HL-60/S4 treated with phorbol 12-myristate 13-acetate at 8.2 ng/mL for 4 days and 3 days (cell line): ENCODE results near the gene SAXO2.
"Not testable (repeated sequence)": the region's sequence is repeated elsewhere in the genome, so short reads cannot be mapped to it uniquely, and the experiment has no call there.

ENCODE experiments used
- in situ Hi-C: fragments of 300-500 bp; cut with MboI; formaldehyde crosslinking; loops from 2 replicates; pipeline ENCODE4 v1.15.0; 2022; ENCODE audit warnings: low sequenced_read_pairs

The SAXO2 gene, protein sequence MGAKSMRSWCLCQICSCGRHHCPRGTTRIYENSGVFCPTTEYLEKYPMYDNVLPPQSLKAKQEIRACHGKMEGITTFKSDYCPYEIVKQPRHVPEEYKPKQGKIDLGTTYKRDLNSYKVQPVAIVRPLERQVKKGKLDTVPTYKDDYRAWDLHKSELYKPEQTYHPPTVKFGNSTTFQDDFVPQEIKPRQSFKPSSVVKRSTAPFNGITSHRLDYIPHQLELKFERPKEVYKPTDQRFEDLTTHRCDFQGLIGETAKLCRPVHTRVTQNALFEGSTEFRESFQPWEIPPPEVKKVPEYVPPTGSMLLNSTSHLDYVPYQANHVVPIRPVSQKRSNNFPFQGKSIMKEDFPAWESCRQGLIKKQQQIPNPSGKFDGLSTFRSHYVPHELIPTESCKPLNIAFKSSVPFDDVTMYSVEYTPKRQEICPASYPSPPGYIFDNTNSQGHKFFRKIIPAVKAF

GRCh38 chr15:82262422-82263026 lies at the start of gene SAXO2, which contains the start of gene EFL1:
Gene SAXO2, plus strand, starts transcription at chr15:82262818. Its CDS starts 62 bp downstream, at chr15:82262880.
Gene EFL1, minus strand, starts transcription at chr15:82262734. Its CDS starts 956 bp downstream, at chr15:82261778.
- in situ Hi-C loops: no loop called here

- in situ Hi-C loops: not testable (repeated sequence)
These were observed 46.5 kb upstream of the SAXO2 start for GRCh38 chr15:82216092-82216491.

GRCh38 chr15:82221535-82221934 lies 41.1 kb upstream of the SAXO2 start:
- in situ Hi-C loops: not testable (repeated sequence)

- in situ Hi-C loops: no loop called here
These were observed 33.9 kb upstream of the SAXO2 start for GRCh38 chr15:82228750-82229149.

DNA sequence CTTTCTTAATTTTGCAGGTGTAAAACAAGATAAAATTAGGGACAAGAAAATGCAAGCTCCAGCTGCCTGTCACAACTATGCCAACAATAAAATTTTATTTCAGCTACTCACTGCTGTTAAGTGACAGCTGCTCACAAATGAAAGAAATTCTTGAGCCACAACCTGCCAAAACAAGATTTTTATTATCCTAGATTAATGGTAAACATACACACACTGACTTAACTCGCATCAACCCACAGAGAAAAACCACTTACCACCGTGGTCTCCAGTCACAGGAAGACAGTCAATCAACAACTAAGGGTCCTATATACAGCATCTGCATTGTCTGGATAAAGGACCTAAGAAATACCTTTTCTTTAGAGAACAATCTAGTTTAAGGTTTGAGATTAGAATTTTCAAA lies 31.4 kb upstream of the SAXO2 start:
- in situ Hi-C loops: no loop called here

GRCh38 chr15:82231842-82232241 lies 30.8 kb upstream of the SAXO2 start:
- in situ Hi-C loops: no loop called here

- in situ Hi-C loops: not testable (repeated sequence)
These were observed 24.6 kb upstream of the SAXO2 start for GRCh38 chr15:82237944-82238534.

- in situ Hi-C loops: no loop called here
These were observed 22.8 kb upstream of the SAXO2 start for GRCh38 chr15:82239685-82240391.

DNA sequence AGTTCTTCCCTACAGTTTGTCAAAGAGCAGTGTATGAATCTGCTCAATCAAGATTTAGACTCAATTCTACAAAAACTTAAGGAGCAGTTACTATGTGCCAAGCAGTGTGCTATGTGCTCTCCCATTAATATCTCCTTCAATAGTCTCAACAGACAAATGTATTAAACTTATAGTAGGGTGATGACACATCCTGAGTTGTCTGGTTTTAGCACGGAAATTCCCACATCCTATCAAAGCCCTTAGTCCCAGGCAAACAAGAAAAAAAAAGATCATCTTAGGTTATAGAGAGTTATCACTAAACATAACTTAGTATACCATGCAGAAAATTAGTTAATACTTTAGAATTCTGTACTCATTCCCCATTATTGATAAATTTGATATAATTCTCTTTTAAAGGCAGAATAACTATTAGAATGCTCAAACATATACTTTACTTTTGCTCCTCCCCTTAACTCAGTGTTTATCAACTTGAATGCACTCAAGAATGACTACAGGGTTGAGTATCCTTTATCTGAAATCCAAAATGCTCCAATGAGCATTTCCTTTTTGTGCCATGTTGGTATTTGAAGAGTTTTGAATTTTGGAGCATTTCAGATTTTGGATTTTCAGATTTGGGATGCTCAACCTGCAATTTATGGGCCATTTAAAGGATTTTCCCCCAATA lies 20.6 kb upstream of the SAXO2 start:
- in situ Hi-C loops: not testable (repeated sequence)

DNA sequence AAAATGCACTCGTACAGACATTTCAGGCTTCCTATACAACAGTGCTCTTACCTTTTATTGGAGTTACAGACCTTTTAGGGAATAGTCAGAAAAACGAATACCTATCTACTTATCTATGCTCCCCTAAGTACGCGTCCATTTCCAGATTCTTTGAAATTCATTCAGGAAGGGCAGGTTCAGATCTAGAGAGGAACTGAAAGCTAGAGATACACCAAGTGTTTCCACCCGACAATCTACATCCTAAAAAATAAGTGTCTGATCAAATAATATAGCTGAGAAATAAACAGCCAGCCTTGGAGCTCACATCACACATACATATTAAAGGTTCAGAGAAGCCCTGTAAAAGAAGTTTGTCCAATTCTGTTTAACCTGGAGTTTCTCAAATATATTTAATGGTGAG lies 19.0 kb upstream of the SAXO2 start:
- in situ Hi-C loops: not testable (repeated sequence)

- in situ Hi-C loops: not testable (repeated sequence)
These were observed 16.7 kb upstream of the SAXO2 start for GRCh38 chr15:82245956-82246355.

- in situ Hi-C loops: not testable (repeated sequence)
These were observed 14.4 kb upstream of the SAXO2 start for GRCh38 chr15:82248261-82248660.

- in situ Hi-C loops: not testable (repeated sequence)
These were observed 824 bp upstream of the SAXO2 start for GRCh38 chr15:82261566-82262421.

GRCh38 chr15:82263350-82263749 lies 732 bp downstream of the SAXO2 start:
- in situ Hi-C loops: no loop called here

DNA sequence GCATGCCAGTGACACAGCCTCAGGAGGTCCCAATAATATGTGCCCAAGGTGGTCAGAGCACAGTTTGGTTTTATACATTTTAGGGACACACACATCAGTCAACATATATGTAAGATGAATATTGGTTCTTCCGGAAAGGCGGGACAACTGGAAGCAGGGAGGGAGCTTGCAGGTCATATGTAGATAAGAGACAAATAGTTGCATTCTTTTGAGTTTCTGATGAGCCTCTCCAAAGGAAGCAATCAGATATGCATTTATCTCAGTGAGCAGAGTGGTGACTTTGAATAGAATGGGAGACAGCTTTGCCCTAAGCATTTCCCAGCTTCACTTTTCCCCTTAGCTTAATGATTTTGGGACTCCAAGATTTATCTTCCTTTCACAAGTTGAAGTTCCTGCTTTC lies 4.5 kb downstream of the SAXO2 start:
- in situ Hi-C loops: not testable (repeated sequence)

GRCh38 chr15:82268454-82268853 lies 5.8 kb downstream of the SAXO2 start:
- in situ Hi-C loops: not testable (repeated sequence)

DNA sequence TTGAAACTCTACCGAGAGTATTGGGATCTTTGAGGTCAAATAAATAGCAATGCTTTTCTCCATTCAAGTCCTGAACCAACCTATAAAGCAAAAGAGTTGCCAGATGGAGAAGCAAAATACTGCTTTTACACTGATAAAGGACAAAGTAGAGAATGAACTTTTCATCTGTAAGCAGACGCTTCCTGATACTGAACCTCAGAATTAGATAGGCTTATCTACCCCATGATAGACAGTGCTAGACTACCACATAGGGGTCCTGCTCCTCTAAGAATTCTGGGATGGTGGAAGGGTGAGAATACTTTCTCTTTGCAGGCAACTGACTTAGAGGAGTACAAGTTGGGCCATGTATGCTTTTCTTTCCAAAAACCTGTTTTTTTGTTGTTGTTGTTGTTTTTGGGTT lies 9.5 kb downstream of the SAXO2 start:
- in situ Hi-C loops: no loop called here

DNA sequence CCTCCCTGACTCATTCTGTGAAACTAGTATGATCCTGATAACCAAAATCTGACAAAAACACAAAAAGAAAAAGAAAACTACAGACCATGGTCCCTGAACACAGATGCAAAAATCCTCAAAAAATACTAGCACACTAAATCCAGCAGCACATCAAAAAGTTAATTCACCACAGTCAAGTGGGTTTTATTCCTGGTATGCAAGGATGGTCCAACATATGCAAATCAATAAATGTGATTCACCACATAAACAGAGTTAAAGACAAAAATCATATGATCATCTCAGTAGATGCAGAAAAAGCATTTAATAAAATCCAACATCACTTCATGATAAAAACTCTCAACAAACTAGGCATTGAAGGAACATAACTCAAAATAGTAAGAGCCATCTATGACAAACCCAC lies 12.8 kb downstream of the SAXO2 start:
- in situ Hi-C loops: no loop called here

- in situ Hi-C loops: not testable (repeated sequence)
These were observed 18.7 kb downstream of the SAXO2 start for GRCh38 chr15:82281276-82281675.

- in situ Hi-C loops: not testable (repeated sequence)
These were observed 19.8 kb downstream of the SAXO2 start for GRCh38 chr15:82282386-82282785.
